GM12892 (cell line): ENCODE results near the gene ZDHHC24.

ENCODE experiments used
- POLR2A ChIP-seq: IDR thresholded peaks from 2 replicates; pipeline ENCODE4 v1.6.1; 2011; ENCODE audit warnings: low read depth, low read length, control low read depth
- POLR2AphosphoS5 ChIP-seq: IDR thresholded peaks from 2 replicates; pipeline ENCODE4 v1.6.1; 2011; ENCODE audit warnings: low read depth, low read length, control low read depth
- TAF1 ChIP-seq: IDR thresholded peaks from 2 replicates; pipeline ENCODE4 v1.6.1; 2011; ENCODE audit warnings: low read depth, mild to moderate bottlenecking, control low read depth, low read length, borderline replicate concordance

DNA sequence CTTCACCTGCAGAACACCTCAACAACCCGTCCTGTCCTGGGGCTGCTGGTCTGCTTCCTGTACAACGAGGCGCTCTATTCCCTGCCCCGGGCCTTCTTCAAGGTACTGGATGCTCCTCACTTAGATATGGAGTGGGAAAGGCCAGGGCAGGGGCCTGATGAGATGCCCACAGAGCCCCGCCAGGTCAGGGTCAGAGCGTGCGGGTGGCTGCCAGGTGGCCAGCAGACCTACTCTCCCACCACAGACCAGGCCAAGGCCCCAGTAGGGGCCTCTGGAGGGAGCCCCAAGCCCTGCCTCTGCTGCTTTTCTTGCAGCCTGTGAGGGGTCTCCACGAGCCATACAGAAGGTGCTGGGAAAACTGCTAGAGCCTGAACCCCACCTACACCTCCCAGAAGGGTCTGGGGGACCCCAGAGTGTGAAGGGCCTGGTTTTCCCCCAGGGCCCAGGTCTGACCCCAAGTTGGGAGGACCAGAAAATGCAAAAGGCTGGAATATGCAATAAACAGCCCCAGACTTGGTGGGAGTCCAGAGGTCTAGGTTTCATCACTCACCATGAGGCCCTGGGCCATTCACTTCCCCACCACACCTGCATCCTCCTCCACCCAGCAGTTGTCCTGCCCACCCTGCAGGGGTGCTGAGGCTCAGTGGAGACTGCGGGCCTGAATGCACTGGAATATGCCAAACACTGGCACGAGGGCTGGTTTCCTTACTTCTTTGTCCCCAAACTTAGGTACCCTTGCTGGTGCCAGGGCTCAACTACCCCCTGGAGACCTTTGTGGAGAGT lies 14.7 kb downstream of the ZDHHC24 start:
- no peak for TF ChIP-seq POLR2A
- TF ChIP-seq TAF1, result no peak
- no peak for TF ChIP-seq POLR2AphosphoS5
